WTC11 (cell line): ENCODE measurements around the gene CYP4A22. TPM values are rescaled to one million over a fixed set of nuclear protein-coding genes. Genes with fewer than 3 reads are reported as not detected.
"Not testable (repeated sequence)": the region's sequence is repeated elsewhere in the genome, so short reads cannot be mapped to it uniquely, and the experiment has no call there.

Experiments used
- ATAC-seq: fragments of 200-7000 bp; cut with Tn5 transposase; 2 replicates; pipeline ENCODE4 v1.10.0; 2021; ENCODE audit warnings: mild to moderate bottlenecking, moderate library complexity
- CTCF ChIA-PET: fragments of 300-600 bp; sonication (Branson Sonifier 250); formaldehyde crosslinking; loops from one replicate; lab custom pipeline; 2021; ENCODE audit warnings: antibody characterized with exemption; lab: Charles Lee
- POLR2A ChIA-PET: fragments of 350-600 bp; sonication (Branson Sonifier 250); formaldehyde crosslinking; loops from one replicate; lab custom pipeline; 2021; ENCODE audit warnings: antibody characterized with exemption; lab: Charles Lee
- DNase-seq: peaks from one replicate; pipeline ENCODE4 v3.0.0; 2021; ENCODE audit warnings: low spot score
- H3K27ac Mint-ChIP-seq: 2 replicates; pipeline ENCODE4 v1.8.0; 2021; ENCODE audit warnings: mixed read lengths
- H3K27me3 Mint-ChIP-seq: 2 replicates; pipeline ENCODE4 v1.8.0; 2021; ENCODE audit warnings: low read depth, mild to moderate bottlenecking, moderate library complexity, mixed read lengths
- H3K36me3 Mint-ChIP-seq: 2 replicates; pipeline ENCODE4 v1.8.0; 2021; ENCODE audit warnings: mixed read lengths
- H3K4me1 Mint-ChIP-seq: 2 replicates; pipeline ENCODE4 v1.8.0; 2022; ENCODE audit warnings: mixed read lengths
- H3K4me3 Mint-ChIP-seq: 2 replicates; pipeline ENCODE4 v1.8.0; 2021; ENCODE audit warnings: mild to moderate bottlenecking, moderate library complexity, mixed read lengths
- H3K9me3 Mint-ChIP-seq: 2 replicates; pipeline ENCODE4 v1.8.0; 2021; ENCODE audit warnings: mixed read lengths
- FOXP1 ChIP-seq: sonication (generic); formaldehyde crosslinking; IDR thresholded peaks from 2 replicates; pipeline ENCODE4 v1.8.0; 2022; ENCODE audit warnings: missing genetic modification reagents, mild to moderate bottlenecking, moderate library complexity, borderline replicate concordance
- GRHL2 ChIP-seq: fragments of 250-450 bp; sonication (Bioruptor Pico); IDR thresholded peaks from 2 replicates; pipeline ENCODE4 v1.8.0; 2022; ENCODE audit warnings: mild to moderate bottlenecking, moderate library complexity; ENCODE audit not compliant: insufficient replicate concordance, severe bottlenecking
- JUN ChIP-seq: sonication (generic); formaldehyde crosslinking; IDR thresholded peaks from 2 replicates; pipeline ENCODE4 v1.8.0; 2023; ENCODE audit warnings: mild to moderate bottlenecking, missing genetic modification reagents
- NFYB ChIP-seq: sonication (generic); formaldehyde crosslinking; conservative IDR thresholded peaks from 2 replicates; pipeline ENCODE4 v1.8.0; 2022; ENCODE audit warnings: low read depth, missing genetic modification reagents
- NR3C1 ChIP-seq: sonication (generic); formaldehyde crosslinking; conservative IDR thresholded peaks from 2 replicates; pipeline ENCODE4 v1.8.1; 2023; ENCODE audit warnings: low read depth, mild to moderate bottlenecking, missing genetic modification reagents
- SMAD3 ChIP-seq: sonication (generic); formaldehyde crosslinking; IDR thresholded peaks from 2 replicates; pipeline ENCODE4 v1.8.0; 2022; ENCODE audit warnings: missing genetic modification reagents, mild to moderate bottlenecking, borderline replicate concordance
- SOX15 ChIP-seq: fragments of 250-450 bp; sonication (Bioruptor Pico); IDR thresholded peaks from 2 replicates; pipeline ENCODE4 v1.9.0; 2021; ENCODE audit warnings: mild to moderate bottlenecking
- TP53 ChIP-seq: sonication (generic); formaldehyde crosslinking; IDR thresholded peaks from 2 replicates; pipeline ENCODE4 v1.8.1; 2023; ENCODE audit warnings: mild to moderate bottlenecking, missing genetic modification reagents
- ZBTB21 ChIP-seq: sonication (generic); formaldehyde crosslinking; IDR thresholded peaks from 2 replicates; pipeline ENCODE4 v1.8.1; 2023; ENCODE audit warnings: mild to moderate bottlenecking, missing genetic modification reagents, borderline replicate concordance
- ZNF138 ChIP-seq: sonication (generic); formaldehyde crosslinking; conservative IDR thresholded peaks from 2 replicates; pipeline ENCODE4 v1.8.1; 2022; ENCODE audit warnings: mild to moderate bottlenecking, moderate library complexity, missing genetic modification reagents
- ZNF263 ChIP-seq: sonication (generic); formaldehyde crosslinking; IDR thresholded peaks from 2 replicates; pipeline ENCODE4 v1.8.1; 2022; ENCODE audit warnings: low read depth, mild to moderate bottlenecking, moderate library complexity, missing genetic modification reagents
- ZNF317 ChIP-seq: sonication (generic); formaldehyde crosslinking; IDR thresholded peaks from 2 replicates; pipeline ENCODE4 v1.8.1; 2023; ENCODE audit warnings: low read depth, mild to moderate bottlenecking, moderate library complexity, missing genetic modification reagents, borderline replicate concordance
- ZNF416 ChIP-seq: fragments of 250-450 bp; sonication (Bioruptor Pico); IDR thresholded peaks from 2 replicates; pipeline ENCODE4 v1.9.0; 2021; ENCODE audit warnings: mild to moderate bottlenecking, inconsistent platforms
- total RNA-seq: library from RNA; stranded (reverse); gene quantifications from 3 replicates; pipeline ENCODE4 v1.2.3, GENCODE V29; 2021
- TF ChIP-seq, protein P1 (sequence below): sonication (generic); formaldehyde crosslinking; IDR thresholded peaks from 2 replicates; pipeline ENCODE4 v1.8.0; 2023; ENCODE audit warnings: mild to moderate bottlenecking, missing genetic modification reagents
- TF ChIP-seq, protein P2 (sequence below): sonication (generic); formaldehyde crosslinking; IDR thresholded peaks from 2 replicates; pipeline ENCODE4 v1.8.1; 2022; ENCODE audit warnings: mild to moderate bottlenecking, moderate library complexity, missing genetic modification reagents
- TF ChIP-seq, protein P3 (sequence below): sonication (generic); formaldehyde crosslinking; IDR thresholded peaks from 2 replicates; pipeline ENCODE4 v1.8.0; 2022; ENCODE audit warnings: mild to moderate bottlenecking, missing genetic modification reagents
- TF ChIP-seq, protein P4 (sequence below): fragments of 200-600 bp; IDR thresholded peaks from 2 replicates; pipeline ENCODE4 v1.8.0; 2022; ENCODE audit warnings: antibody characterized with exemption
- TF ChIP-seq, protein P5 (sequence below): sonication (generic); formaldehyde crosslinking; IDR thresholded peaks from 2 replicates; pipeline ENCODE4 v1.8.1; 2023; ENCODE audit warnings: mild to moderate bottlenecking, missing genetic modification reagents, moderate library complexity
- TF ChIP-seq, protein P6 (sequence below): sonication (generic); formaldehyde crosslinking; IDR thresholded peaks from 2 replicates; pipeline ENCODE4 v1.8.1; 2023; ENCODE audit warnings: mild to moderate bottlenecking, moderate library complexity, missing genetic modification reagents
- TF ChIP-seq, protein P7 (sequence below): sonication (generic); formaldehyde crosslinking; IDR thresholded peaks from 2 replicates; pipeline ENCODE4 v1.8.1; 2022; ENCODE audit warnings: missing genetic modification reagents, borderline replicate concordance

CYP4A22 gene
- total RNA-seq, 1 experiment from 2014 or later, result not detected

DNA sequence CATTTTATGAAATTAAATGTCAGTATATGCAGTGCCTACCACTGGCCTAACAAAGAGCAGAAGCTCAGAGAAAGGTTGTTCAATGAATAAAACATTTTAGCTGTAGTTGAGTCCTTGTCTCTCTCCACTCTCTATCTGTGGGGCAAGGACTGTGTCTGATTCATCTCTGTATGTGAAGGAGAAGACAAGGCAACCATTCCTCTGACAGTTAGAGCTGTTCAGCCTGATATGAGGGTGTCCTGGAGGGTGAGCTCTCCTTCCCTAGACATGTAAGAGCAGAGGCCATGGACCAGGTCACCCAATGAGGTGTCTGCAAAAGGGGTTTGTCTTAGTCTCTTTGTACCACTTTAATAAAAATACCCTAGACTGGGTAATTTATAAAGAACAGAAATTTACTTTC, 57.1 kb downstream of the CYP4A22 start:
- no peak for ATAC-seq
- POLR2A ChIA-PET, result no interaction called here
- no peak for DNase-seq
- TF ChIP-seq FOXP1, result no peak
- TF ChIP-seq, protein P1, sequence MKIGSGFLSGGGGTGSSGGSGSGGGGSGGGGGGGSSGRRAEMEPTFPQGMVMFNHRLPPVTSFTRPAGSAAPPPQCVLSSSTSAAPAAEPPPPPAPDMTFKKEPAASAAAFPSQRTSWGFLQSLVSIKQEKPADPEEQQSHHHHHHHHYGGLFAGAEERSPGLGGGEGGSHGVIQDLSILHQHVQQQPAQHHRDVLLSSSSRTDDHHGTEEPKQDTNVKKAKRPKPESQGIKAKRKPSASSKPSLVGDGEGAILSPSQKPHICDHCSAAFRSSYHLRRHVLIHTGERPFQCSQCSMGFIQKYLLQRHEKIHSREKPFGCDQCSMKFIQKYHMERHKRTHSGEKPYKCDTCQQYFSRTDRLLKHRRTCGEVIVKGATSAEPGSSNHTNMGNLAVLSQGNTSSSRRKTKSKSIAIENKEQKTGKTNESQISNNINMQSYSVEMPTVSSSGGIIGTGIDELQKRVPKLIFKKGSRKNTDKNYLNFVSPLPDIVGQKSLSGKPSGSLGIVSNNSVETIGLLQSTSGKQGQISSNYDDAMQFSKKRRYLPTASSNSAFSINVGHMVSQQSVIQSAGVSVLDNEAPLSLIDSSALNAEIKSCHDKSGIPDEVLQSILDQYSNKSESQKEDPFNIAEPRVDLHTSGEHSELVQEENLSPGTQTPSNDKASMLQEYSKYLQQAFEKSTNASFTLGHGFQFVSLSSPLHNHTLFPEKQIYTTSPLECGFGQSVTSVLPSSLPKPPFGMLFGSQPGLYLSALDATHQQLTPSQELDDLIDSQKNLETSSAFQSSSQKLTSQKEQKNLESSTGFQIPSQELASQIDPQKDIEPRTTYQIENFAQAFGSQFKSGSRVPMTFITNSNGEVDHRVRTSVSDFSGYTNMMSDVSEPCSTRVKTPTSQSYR, result no peak
- TF ChIP-seq SMAD3 (CRISPR knock-in tag), result no peak
- H3K4me1 Mint-ChIP-seq, result peaks cover 37% of the 10 kb centered on the region
- H3K36me3 Mint-ChIP-seq, result no peaks in the 10 kb centered on the region
- no peak overlapping the region for H3K27ac Mint-ChIP-seq
- peaks cover 48% of the 10 kb centered on the region for H3K27me3 Mint-ChIP-seq
- H3K9me3 Mint-ChIP-seq, result no peaks in the 10 kb centered on the region
- CTCF ChIA-PET, result interaction anchor here (1.4 to 7.3 kb wide), 9 partner anchors 10 to 38 kb away, joined by 4 to 152 read pairs (median 11); partner anchors contain the start of gene TAL1
- no peak overlapping the region for H3K4me3 Mint-ChIP-seq

DNA sequence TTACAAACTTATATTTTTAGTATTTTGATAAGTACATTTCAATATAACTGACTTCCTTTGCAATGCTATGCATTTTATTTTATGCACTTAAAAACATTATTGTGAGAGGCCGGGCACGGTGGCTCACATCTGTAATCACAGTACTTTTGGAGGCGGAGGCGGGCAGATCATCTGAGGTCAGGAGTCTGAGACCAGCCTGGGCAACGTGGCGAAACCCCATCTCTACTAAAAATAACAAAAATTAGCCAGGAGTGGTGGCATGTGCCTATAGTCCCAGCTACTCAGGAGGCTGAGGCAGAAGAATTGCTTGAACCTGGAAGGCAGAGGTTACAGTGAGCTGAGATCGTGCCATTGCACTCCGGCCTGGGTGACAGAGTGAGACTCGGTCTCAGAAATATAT, 58.7 kb downstream of the CYP4A22 start:
- DNase-seq, POLR2A ChIA-PET, H3K4me3 Mint-ChIP-seq, ATAC-seq, H3K27ac Mint-ChIP-seq, H3K36me3 Mint-ChIP-seq, H3K9me3 Mint-ChIP-seq: not testable (repeated sequence)
- CTCF ChIA-PET, result interaction anchor here (1.1 to 3.2 kb wide), 4 partner anchors 17 to 143 kb away, joined by 3 to 15 read pairs (median 6); no protein-coding TSS in a partner anchor
- H3K4me1 Mint-ChIP-seq, result peaks cover 29% of the 10 kb centered on the region
- H3K27me3 Mint-ChIP-seq, result peaks cover 57% of the 10 kb centered on the region

DNA sequence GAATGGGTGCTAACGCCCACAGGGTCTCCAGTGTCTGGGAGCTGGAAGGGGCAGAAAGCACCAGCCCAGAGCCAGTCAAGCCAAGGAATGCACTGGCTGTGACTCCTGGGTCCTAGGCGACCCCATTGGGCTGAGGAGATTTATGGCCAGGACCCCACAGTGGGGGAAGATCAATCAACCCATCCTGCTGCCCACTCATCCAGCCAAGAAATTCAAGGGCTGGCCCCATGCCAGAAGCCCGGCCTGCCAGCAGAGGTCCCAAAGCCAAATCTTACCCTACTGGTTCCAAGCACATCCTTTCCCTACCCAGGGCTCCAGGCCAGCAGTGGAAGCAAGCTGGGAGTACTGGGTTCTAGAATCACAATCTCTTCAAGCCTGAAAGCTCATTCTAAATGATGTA, 59.4 kb downstream of the CYP4A22 start:
- CTCF ChIA-PET, result interaction anchor here (0.6 to 3.2 kb wide), 6 partner anchors 17 to 142 kb away, joined by 3 to 15 read pairs (median 3); no protein-coding TSS in a partner anchor
- Mint-ChIP-seq H3K27ac (no peak overlapping the region), H3K9me3 (no peaks in the 10 kb centered on the region), H3K4me3 (no peak overlapping the region), H3K4me1 (peaks cover 25% of the 10 kb centered on the region), H3K36me3 (no peaks in the 10 kb centered on the region), H3K27me3 (peaks cover 63% of the 10 kb centered on the region)
- POLR2A ChIA-PET, result no interaction called here
- ATAC-seq, result peak; percentile 22
- peak; percentile 47 for DNase-seq
- TF ChIP-seq GRHL2 (CRISPR knock-in tag) (no peak), ZNF416 (no peak), TP53 (CRISPR knock-in tag) (no peak), ZNF263 (CRISPR knock-in tag) (no peak), NFYB (CRISPR knock-in tag) (no peak), JUN (CRISPR knock-in tag) (no peak), ZBTB21 (CRISPR knock-in tag) (no peak), ZNF317 (CRISPR knock-in tag) (no peak), NR3C1 (CRISPR knock-in tag) (no peak), SOX15 (no peak), ZNF138 (no peak)
- TF ChIP-seq, protein P2, sequence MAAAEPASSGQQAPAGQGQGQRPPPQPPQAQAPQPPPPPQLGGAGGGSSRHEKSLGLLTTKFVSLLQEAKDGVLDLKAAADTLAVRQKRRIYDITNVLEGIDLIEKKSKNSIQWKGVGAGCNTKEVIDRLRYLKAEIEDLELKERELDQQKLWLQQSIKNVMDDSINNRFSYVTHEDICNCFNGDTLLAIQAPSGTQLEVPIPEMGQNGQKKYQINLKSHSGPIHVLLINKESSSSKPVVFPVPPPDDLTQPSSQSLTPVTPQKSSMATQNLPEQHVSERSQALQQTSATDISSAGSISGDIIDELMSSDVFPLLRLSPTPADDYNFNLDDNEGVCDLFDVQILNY (CRISPR knock-in tag), result no peak
- TF ChIP-seq, protein P3, sequence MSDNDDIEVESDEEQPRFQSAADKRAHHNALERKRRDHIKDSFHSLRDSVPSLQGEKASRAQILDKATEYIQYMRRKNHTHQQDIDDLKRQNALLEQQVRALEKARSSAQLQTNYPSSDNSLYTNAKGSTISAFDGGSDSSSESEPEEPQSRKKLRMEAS (CRISPR knock-in tag), result no peak
- TF ChIP-seq, protein P4, sequence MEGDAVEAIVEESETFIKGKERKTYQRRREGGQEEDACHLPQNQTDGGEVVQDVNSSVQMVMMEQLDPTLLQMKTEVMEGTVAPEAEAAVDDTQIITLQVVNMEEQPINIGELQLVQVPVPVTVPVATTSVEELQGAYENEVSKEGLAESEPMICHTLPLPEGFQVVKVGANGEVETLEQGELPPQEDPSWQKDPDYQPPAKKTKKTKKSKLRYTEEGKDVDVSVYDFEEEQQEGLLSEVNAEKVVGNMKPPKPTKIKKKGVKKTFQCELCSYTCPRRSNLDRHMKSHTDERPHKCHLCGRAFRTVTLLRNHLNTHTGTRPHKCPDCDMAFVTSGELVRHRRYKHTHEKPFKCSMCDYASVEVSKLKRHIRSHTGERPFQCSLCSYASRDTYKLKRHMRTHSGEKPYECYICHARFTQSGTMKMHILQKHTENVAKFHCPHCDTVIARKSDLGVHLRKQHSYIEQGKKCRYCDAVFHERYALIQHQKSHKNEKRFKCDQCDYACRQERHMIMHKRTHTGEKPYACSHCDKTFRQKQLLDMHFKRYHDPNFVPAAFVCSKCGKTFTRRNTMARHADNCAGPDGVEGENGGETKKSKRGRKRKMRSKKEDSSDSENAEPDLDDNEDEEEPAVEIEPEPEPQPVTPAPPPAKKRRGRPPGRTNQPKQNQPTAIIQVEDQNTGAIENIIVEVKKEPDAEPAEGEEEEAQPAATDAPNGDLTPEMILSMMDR, result no peak
- TF ChIP-seq, protein P5, sequence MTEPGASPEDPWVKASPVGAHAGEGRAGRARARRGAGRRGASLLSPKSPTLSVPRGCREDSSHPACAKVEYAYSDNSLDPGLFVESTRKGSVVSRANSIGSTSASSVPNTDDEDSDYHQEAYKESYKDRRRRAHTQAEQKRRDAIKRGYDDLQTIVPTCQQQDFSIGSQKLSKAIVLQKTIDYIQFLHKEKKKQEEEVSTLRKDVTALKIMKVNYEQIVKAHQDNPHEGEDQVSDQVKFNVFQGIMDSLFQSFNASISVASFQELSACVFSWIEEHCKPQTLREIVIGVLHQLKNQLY, result no peak
- TF ChIP-seq, protein P6, sequence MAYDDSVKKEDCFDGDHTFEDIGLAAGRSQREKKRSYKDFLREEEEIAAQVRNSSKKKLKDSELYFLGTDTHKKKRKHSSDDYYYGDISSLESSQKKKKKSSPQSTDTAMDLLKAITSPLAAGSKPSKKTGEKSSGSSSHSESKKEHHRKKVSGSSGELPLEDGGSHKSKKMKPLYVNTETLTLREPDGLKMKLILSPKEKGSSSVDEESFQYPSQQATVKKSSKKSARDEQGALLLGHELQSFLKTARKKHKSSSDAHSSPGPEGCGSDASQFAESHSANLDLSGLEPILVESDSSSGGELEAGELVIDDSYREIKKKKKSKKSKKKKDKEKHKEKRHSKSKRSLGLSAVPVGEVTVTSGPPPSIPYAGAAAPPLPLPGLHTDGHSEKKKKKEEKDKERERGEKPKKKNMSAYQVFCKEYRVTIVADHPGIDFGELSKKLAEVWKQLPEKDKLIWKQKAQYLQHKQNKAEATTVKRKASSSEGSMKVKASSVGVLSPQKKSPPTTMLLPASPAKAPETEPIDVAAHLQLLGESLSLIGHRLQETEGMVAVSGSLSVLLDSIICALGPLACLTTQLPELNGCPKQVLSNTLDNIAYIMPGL (CRISPR knock-in tag), result no peak
- TF ChIP-seq, protein P7, sequence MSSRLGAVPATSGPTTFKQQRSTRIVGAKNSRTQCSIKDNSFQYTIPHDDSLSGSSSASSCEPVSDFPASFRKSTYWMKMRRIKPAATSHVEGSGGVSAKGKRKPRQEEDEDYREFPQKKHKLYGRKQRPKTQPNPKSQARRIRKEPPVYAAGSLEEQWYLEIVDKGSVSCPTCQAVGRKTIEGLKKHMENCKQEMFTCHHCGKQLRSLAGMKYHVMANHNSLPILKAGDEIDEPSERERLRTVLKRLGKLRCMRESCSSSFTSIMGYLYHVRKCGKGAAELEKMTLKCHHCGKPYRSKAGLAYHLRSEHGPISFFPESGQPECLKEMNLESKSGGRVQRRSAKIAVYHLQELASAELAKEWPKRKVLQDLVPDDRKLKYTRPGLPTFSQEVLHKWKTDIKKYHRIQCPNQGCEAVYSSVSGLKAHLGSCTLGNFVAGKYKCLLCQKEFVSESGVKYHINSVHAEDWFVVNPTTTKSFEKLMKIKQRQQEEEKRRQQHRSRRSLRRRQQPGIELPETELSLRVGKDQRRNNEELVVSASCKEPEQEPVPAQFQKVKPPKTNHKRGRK (CRISPR knock-in tag), result no peak
